Fibroblast of upper back skin (primary cell): Measurements from ENCODE around the gene COX5A.
"Not testable (repeated sequence)": the region's sequence is repeated elsewhere in the genome, so short reads cannot be mapped to it uniquely, and the experiment has no call there.

Experiments used
- DNase-seq: peaks from one replicate; pipeline ENCODE4 v3.0.0-alpha.2; 2013

The COX5A gene

DNA sequence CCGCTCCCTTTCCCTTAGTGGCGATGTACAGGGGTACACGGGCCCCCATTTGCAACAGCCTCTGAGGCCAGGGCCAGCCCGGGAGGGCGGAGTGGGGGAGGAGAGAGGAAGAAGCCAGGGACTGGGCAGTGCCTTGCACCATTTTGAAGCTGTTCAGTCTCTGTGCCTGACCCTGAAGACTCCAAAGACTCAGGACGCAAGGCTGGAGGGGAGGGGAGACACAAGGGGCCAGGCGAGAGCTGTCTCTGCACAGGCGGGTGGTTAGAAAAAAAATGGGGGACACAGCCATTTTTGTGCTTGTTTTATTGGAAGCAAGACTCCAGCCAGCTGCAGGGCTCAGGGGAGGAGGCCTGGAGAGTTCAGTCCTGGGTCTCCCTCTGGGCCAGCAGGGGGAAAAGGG, 17.1 kb upstream of the COX5A start:
- no peak for DNase-seq

DNA sequence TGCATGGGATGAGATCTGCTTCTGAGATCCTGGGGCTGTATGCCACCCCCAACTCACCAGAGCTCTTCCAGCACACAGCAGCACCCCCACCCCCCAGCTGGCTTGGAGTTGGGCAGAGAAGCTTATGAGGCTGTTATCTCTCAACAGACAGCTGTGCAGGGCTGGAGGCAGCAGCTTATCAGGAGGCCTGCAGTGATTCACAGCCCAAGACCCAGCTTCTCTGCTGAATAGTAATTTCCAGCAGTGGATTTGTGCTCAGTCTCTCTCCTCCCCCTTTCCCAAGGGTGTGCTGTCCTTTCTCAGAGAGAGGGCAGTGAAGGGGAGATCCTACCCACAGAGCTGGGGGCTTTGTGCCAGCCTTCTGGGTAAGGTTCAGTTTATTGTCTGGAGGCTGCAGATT, 16.6 kb upstream of the COX5A start:
- DNase-seq: peak; percentile 47

DNA sequence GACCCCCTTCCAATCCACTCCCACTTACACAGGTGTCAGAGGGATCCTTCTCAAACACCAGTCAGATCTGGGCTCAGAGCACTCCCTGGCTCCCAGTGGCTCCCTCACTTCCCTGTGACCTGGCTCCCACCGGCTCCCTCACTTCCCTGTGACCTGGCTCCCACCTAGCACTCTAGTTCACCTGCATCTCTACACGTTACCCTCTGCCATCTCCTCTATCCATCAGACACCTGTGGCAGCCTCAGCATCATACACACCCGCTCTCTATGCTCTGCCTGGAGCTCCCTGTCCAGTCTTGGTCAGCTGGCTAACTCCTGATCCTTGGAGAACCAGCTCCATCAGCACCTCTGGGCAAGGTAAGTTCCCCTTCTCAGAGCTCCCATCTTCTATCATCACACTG, 13.1 kb upstream of the COX5A start:
- DNase-seq: no peak

DNA sequence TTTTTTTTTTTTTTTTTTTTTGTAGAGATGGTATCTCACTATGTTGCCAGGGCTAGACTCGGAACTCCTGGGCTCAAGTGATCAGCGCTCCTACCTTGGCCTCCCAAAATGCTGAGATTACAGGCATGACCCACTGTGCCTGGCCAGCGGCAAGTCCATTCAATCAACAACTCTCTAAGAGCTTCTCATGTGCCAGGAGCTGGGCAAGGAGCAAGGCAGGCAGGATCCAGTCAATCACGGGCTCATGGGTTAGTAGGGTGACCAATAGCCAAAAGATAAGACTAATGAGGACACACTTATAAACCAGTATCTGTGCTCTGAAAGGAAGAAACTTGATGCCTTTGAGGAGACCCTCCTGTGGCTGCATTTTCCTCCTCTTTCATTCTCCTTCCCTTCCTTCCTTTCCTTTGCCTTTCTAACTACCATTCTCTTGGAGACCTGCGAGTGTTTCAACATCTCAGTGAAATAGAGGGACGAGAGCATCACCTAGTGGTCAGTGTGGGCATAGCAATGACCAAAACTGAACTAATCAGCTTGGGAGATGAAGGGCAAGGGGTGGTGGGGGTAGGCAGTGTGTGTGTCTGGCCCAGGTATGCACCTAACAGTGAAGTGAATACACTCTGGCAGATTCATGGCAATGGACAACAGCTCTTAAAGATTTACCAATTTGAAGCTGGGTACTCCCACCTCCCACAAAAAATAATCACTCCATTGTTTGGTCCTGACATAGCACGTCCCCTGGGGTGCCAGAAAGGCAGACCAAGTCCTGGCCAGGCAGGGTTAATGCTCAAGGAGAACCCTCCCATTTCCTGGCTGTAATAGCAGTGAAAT, 12.4 kb upstream of the COX5A start:
- peak; percentile 72 for DNase-seq

DNA sequence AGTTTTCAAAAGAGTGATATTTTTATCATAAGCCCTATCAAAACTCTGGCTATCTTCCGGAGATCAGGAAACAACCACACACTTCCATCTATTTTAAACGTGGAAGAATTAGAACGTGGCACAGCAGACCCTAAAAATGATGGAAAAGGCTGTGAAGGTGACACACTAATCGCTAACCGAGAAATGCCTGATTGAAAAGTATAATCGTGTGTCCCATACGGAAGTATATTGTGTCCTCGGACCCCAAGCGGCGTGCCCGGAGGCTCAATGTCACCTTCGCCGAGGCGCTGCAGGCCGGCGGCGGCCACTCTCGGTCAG, 642 bp downstream of the COX5A start:
- DNase-seq: no peak

DNA sequence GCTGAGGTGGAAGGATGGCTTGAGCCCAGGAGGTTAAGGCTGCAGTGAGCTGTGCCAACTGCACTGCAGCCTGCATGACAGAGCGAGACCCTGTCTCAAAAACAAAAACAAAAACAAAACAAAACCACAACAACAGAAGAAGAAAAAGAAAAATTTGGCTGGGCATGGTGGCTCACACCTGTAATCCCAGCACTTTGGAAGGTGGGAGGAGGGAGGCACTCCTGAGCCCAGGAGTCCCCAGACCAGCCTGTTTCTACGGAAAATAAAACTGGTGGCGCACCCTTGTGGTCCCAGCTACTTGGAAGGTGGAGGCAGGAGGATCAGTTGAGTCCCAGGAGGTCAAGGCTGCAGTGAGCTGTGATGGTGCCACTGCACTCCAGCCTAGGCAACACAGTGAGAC, 2.7 kb downstream of the COX5A start:
- not testable (repeated sequence) for DNase-seq

DNA sequence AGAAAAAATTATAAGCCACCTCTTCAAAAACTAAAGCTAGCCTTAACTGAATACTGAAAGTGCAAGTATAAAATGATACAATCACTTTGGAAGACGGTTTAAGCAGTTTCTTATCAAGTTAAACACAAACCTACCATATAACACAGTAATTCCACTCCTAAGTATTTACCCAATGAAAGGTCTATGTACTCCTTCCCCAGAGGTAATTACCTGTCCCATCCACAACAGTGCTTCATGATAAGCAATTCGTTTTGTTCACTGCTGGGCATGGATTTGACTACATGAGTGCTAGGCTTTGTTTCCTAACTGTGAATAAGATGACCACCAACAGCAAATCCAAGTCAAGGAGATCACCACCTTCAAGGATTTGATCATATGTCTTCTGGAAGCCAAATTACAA, 4.3 kb downstream of the COX5A start:
- no peak for DNase-seq

DNA sequence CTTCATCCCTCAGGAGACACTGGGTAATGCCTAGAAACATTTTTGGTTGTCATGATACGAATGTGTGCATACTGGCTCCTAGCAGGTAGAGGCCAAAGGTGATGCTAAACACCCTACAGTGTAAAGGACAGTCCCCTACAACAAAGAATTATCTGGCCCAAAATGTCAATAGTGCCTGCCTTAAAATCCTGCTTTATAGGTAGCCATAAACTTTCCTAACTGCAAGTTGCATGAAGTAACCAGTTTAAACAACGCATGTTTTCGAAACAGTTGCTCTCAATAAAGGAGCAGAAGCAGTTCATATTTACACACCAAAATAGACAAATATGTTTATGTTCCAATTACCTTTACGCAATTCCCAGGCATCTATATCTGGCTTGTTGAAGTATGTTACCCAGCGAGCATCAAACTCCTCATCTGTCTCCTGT, 9.1 kb downstream of the COX5A start:
- DNase-seq: no peak

DNA sequence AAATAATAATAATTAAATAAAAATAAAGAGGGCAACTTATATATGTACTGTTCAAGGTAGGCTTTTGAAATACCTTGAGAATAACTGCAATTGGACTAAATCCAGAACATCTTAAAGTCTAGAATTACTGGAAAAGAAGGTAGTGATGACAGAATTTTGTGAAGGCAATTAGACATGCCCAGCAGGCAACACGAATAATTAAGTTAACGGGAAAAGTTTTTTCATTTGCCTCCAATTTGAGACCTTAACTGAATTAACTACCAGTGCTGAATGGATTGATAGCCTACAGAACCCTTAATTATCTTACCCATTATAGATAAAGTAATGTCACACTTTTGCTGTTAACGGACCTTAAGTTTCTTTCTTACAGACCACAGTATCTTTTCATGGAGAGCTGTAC, 13.3 kb downstream of the COX5A start:
- no peak for DNase-seq

DNA sequence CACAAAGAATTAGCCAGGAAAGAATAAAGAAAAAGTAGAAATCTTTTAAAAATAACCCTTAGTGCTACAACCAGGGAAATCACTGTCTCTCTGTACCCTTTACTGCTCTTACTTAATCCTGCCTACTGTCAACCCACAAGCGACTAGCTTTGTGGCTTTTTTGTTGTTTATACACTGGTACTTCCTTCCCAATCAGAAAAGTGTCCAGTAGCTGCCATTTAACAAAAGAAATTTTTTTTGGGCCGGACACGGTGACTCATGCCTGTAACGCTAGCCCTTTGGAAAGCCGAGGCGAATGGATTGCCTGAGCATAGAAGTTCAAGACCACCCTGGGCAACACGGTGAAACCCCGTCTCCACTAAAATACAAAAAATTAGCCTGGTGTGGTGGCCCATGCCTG, 17.4 kb downstream of the COX5A start:
- no peak for DNase-seq

DNA sequence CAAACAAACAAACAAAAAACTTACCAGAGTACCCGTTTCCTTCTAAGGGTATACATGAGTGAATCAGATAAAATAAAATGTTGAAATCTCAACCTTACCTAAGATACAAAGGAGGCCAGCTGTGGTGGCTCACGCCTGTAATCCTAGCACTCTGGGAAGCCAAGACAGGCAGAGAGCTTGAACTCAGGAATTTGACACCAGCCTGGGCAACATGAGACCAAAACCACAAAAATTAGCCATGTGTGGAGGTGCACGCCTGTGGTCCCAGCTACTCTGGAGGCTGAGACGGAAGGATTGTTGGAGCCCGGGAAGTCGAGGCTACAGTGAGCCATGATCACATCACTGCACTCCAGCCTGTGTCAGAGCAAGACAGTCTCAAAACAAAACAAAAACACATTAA, 20.2 kb downstream of the COX5A start:
- no peak for DNase-seq

DNA sequence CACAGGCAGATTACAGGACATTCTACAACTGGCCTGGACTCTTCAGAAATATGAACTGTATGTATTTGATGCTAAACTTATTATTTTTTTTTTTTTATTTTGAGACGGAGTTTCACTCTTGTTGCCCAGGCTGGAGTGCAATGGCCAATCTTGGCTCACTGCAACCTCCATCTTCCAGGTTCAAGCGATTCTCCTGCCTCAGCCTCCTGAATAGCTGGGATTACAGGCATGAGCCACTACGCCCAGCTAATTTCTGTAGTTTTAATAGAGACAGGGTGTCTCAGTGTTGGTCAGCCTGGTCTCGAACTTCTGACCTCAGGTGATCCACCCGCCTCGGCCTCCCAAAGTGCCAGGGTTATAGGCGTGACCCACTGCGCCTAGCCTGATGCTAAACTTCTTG, 24.1 kb downstream of the COX5A start:
- DNase-seq: not testable (repeated sequence)

DNA sequence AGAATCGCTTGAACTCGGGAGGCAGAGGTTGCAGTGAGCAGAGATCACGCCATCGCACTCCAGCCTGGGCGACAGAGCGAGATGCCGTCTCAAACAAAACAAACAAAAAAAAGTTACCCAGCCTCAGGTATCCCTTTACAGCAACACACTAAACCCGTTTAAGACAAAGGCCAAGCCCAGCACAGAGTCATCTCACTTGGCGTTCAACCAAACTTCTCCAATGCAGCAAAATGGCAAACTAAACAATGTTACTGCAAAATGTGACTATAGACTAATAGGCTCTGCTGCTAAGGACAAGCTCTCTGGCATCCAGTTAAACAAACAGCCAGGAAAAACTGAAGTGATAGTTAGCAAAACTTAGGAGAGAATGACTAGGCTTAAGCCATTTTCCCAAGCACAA, 24.8 kb downstream of the COX5A start:
- no peak for DNase-seq

DNA sequence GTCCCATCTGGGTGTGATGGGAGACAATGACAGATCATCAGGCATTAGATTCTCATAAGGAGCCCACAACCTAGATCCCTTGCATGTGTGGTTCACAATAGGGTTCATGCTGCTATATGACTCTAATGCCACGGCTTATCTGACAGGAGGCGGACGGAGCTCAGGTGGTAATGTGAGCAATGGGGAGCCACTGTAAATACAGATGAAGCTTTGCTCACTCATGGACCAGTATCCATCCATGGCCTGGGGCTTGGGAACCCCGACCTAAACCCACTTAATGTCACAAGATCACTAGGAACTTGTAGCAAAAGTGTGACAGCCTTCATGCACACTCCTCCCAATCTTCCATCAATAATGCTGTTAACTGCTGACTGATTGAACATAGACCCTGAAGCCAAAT, 29.2 kb downstream of the COX5A start:
- no peak for DNase-seq

DNA sequence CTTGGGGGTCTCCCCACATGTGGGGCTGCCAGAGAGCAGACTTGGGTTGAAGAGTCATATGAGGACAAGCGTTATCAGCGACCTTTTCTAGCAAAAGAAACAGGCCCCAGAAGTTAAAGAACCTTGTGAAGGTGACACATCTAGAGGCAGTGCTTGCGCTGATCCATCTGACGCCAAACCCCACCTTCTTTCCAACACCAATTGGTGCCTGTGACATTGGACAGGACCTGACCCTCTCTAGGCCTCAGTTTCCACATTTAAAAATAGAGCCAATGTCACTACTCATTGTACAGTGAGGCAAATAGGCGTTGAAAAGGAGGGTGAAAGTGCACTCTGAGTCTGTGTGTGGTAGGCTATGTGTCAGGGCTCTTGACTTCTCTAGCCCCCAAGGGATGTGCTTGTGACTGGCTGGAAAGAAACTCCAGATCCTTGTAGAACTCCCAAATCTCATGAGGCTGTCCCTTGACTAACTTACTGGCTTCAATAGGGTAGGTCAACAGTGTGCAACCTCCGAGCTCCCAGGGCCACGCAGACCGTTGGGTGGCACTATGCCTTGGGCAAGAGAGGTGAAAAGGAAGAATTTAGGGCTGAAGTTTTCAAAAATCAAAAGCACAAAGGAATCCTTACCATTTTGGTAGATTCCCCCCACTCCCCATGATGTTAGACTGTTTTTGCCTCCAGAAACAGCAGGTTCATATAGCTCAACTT, 30.6 kb downstream of the COX5A start:
- no peak for DNase-seq

DNA sequence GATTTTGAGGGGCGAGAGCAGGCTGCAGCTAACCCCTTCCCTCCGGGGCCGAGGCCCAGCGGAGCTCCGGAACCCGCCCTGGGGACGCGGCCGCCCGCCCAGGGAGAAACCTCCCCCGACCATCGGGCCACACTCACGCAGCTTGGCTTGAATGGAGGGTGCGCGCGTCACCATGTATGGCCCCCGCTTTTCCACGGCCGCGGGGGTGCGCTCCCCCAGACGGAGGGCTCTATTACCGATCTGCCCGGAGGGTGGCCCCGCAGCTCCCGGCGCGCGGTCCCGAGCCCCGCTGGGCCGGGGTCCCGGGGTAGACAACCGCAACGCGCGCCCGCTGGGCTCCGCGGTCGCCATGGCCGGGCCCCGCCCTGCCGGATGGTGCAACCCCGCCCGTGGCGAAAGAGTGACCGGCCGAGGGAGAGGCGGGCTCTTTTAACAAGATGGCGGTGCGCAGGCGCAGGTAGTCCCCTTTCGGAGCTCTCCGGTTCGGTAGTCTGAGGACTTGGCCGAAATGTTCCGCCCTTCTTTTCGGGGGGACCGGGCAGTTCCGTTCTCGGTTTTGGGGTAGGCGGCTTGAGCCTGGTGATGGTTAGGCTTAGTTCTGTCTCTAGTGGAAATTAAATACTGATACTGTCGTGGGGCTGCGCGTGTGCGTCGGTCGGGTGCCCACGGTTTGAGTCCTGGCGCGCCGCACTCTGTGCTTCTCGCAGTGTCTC, 31.3 kb downstream of the COX5A start, which contains the start of gene FAM219B:
Gene FAM219B, minus strand, starts transcription at position 402 of the 713 bp plus-strand sequence. Its CDS starts 51 bp downstream, at position 351.
- DNase-seq: peak; percentile 85

DNA sequence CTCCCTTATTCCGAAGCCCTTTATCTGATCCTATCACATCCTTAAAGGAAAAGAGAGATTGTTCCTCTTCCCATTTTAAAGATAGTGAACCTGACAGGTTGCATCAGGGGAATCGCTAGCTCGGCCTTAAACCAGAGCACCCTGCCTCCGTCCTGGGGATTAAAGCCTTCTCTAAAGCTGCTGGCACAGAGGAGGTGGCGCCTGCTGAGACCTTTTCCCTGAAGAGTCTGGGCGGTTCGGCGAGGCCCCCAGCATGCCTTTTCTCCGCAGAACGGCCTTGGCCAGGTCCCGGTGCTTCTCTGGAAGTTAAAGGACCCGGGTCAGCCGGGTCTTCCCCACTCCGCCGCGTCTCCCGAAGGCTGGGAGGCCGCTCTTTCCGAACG, 31.8 kb downstream of the COX5A start:
- no peak for DNase-seq

DNA sequence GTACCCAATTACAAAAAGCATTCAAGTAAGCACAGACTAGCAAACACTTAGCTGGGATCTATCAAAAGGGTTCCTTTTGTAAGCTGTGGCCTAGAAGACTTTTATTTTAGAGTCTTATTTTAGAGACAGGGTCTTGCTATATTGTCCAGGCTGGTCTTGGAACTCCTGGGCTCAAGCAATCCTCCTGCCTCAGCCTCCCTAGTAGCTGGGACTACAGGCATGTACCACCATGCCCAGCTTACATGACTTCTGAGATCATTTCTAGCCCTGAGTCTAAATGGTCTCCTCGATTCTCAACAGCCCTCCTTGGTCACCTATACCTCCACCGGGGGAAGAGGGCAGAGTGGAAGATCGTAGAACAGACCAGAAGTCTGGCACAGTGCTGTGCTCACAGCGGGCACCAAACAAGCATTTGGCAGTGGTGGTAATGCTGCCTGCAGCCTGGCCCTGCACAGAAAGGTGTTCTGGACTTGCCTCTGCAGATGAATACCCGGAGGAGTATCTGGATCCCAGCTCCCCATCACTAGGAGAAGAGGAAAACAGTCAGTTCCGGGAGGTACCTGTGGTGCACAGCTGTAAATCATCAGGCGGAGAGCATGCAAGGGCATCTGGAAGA, 33.6 kb downstream of the COX5A start:
- no peak for DNase-seq

DNA sequence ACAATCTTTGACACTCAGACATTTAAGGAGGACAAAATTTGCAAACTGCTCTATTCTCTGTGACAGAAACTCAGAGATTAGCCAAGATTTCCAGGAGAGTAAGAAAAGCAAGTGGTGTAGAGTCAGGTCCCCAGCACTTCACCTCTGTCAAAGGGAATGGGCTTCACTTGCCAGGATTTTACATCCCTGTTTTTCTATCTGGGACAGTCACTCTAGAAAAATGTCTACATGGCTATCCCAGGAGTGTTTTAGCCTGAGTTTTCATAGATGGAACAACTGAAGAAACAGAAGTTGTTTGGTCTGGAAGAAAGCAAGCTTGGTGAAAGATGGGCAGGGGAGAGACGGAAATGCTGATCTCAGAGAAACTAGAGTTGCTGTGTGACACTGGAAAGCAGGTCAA, 34.2 kb downstream of the COX5A start:
- DNase-seq: no peak

DNA sequence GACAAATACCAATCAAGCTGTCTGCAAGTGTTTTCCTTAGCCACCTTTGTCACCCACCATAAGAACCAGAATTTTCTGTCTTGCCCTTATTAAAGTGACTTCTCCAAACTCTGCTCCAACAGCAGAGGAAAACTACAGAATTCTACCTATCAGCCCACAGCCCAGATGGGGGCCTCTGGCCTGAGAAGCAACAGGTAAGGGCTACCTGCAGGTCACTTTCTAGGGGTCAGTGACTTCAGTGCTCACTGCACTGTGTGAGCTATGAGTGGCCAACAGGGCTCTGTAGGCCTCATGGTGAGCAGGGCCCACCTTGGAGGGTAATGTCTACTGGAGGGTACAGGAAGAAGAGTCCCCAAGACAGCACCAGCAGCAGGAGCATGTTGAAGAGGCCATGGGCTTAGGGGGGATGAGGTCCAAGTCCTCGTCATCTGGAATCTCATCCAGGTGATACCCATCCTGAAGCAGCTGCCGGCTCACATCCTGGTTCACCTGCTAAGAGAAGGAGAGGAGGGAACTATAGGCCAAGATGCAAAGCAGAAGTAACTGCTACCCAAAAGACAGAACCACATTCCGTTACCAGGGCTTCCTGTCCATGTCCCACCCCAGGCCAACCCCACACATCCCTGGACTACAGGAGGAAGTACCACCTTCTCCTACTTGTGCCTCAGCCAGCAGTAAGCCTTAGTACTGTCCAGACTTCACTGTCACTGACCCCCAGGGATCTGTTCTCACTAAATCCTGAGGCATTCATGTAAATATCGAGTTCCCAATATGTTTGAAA, 35.4 kb downstream of the COX5A start:
- DNase-seq: no peak

DNA sequence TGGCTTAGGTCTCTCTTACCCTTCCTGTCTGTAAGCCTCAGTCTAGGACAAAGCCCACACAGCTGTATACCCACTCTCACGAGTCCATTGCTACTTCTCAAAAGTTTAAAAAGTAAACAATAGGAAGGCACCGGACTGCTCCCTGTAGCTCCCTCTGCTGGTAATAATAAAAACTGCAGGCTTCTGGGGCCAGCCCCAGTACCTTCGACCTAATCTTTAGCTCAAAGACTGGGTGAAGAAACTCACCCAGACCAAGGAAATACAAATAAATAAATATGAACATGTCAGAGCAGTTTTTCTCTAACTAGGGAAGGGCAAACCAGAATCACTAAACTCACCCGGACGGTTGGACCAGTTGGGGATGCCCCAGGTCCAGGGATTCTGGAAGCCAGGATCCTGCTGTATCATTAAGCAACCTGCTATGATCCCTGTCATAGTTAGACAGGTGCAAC, 36.2 kb downstream of the COX5A start:
- peak; percentile 49 for DNase-seq

DNA sequence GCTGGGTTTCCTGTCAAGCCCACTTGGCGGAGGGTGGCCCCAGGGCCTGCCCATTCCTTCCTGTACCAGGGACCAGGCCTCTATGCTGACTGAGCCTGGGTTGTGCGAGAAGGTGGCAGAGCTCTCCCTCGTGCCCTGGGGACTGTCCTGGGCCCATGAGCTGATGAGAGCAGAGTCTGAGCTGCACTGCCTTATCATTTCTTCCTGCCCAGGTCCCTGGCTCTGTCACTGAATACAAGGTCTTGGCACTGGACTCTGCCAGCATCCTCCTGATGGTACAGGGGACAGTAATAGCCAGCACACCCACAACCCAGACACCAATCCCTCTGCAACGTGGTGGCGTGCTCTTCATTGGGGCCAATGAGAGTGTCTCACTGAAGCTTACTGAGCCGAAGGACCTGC, 40.6 kb downstream of the COX5A start:
- no peak for DNase-seq

DNA sequence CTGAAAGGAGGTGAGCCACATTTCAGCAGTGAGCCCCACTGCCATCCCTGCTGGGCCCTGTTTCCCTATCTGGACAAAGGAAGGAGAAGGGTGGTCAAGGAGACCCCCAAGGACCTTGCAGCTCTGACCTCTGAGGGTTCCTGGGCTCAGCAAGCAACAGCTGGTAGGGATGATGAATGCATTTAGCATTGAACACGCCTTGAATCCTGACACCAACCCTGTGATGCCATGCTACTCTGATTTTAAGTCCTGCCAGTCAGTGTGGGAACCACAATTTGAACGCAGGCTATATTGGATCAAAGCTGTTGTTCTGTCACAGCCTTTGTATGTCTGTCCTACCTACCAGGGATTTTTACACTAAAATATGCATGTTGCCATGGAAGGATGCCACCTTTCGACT, 41.6 kb downstream of the COX5A start:
- DNase-seq: no peak
